Neural cell (in vitro differentiated cells): ENCODE data around the gene KCNK13. TPM values are rescaled to one million over a fixed set of nuclear protein-coding genes. Genes with fewer than 3 reads are reported as not detected.

Source experiments
- H2AFZ ChIP-seq: fragments of 200-600, 300-800 bp; sonication (generic), shearing (Covaris generic); 2 replicates; pipeline ENCODE4 v1.6.0; 2014; ENCODE audit warnings: low read depth, mild to moderate bottlenecking, antibody characterized with exemption, low read length, moderate library complexity
- H3F3A ChIP-seq: fragments of 200-600 bp; shearing (Covaris generic); 2 replicates; pipeline ENCODE4 v1.6.1; 2016; ENCODE audit warnings: mild to moderate bottlenecking, moderate library complexity, mixed read lengths, antibody characterized with exemption, low read length; ENCODE audit not compliant: insufficient read depth, poor library complexity, severe bottlenecking
- H3K27ac ChIP-seq: fragments of 200-600, 300-800 bp; sonication (generic), shearing (Covaris generic); 2 replicates; pipeline ENCODE4 v1.5.1; 2014; ENCODE audit warnings: mild to moderate bottlenecking, low read length, moderate library complexity
- H3K27me3 ChIP-seq: fragments of 300-800, 200-600 bp; sonication (generic), shearing (Covaris generic); 2 replicates; pipeline ENCODE4 v1.6.0; 2014; ENCODE audit warnings: mild to moderate bottlenecking, low read depth, low read length, moderate library complexity; ENCODE audit not compliant: insufficient read depth
- H3K36me3 ChIP-seq: fragments of 300-800, 200-600 bp; sonication (generic), shearing (Covaris generic); 2 replicates; pipeline ENCODE4 v1.5.1; 2014; ENCODE audit warnings: mild to moderate bottlenecking, antibody characterized with exemption, low read length, moderate library complexity; ENCODE audit not compliant: insufficient read depth
- H3K4me2 ChIP-seq: fragments of 300-800, 200-600 bp; sonication (generic), shearing (Covaris generic); 2 replicates; pipeline ENCODE4 v1.6.0; 2014; ENCODE audit warnings: mild to moderate bottlenecking, low read length
- H3K4me3 ChIP-seq: fragments of 300-800, 200-600 bp; sonication (generic), shearing (Covaris generic); 2 replicates; pipeline ENCODE4 v1.5.1; 2014; ENCODE audit warnings: mild to moderate bottlenecking, low read length, moderate library complexity
- H3K79me2 ChIP-seq: fragments of 200-600 bp; shearing (Covaris generic); replicated peaks from 2 replicates; pipeline ENCODE4 v1.6.0; 2014; ENCODE audit warnings: mild to moderate bottlenecking, low read length, moderate library complexity; ENCODE audit not compliant: insufficient read depth
- H3K9ac ChIP-seq: fragments of 300-800, 200-600 bp; sonication (generic), shearing (Covaris generic); 2 replicates; pipeline ENCODE4 v1.6.1; 2016; ENCODE audit warnings: mild to moderate bottlenecking, low read length, mixed read lengths
- H3K9me2 ChIP-seq: fragments of 200-600 bp; shearing (Covaris generic); 2 replicates; pipeline ENCODE4 v1.6.1; 2016; ENCODE audit warnings: mild to moderate bottlenecking, low read length, mixed read lengths; ENCODE audit not compliant: insufficient read depth
- H3K9me3 ChIP-seq: fragments of 200-600, 300-800 bp; sonication (generic), shearing (Covaris generic); 2 replicates; pipeline ENCODE4 v1.6.1; 2016; ENCODE audit warnings: mild to moderate bottlenecking, mixed run types, low read length, moderate library complexity, mixed read lengths
- H4K20me1 ChIP-seq: fragments of 200-600 bp; shearing (Covaris generic); 2 replicates; pipeline ENCODE4 v1.6.1; 2016; ENCODE audit warnings: mild to moderate bottlenecking, mixed run types; ENCODE audit not compliant: insufficient read depth
- CTCF ChIP-seq: fragments of 450-650 bp; IDR thresholded peaks from 2 replicates; pipeline ENCODE4 v1.5.1; 2014; ENCODE audit warnings: antibody characterized with exemption, mild to moderate bottlenecking, moderate library complexity; ENCODE audit not compliant: poor library complexity, severe bottlenecking
- EP300 ChIP-seq: fragments of 450-650 bp; conservative IDR thresholded peaks from 2 replicates; pipeline ENCODE4 v1.6.1; 2014; ENCODE audit warnings: antibody characterized with exemption, mild to moderate bottlenecking, moderate library complexity; ENCODE audit not compliant: poor library complexity, severe bottlenecking
- EZH2 ChIP-seq: fragments of 200-600, 300-800 bp; shearing (Covaris generic), sonication (generic); IDR thresholded peaks from 2 replicates; pipeline ENCODE4 v1.6.1; 2014; ENCODE audit warnings: antibody characterized with exemption, low read length, borderline replicate concordance, mild to moderate bottlenecking; ENCODE audit not compliant: insufficient read depth, poor library complexity, severe bottlenecking
- MXI1 ChIP-seq: fragments of 450-650 bp; conservative IDR thresholded peaks from 2 replicates; pipeline ENCODE4 v1.6.1; 2014; ENCODE audit warnings: antibody characterized with exemption, mild to moderate bottlenecking; ENCODE audit not compliant: poor library complexity, severe bottlenecking
- POLR2AphosphoS5 ChIP-seq: IDR thresholded peaks from 2 replicates; pipeline ENCODE4 v1.6.1; 2012
- RAD21 ChIP-seq: fragments of 450-650 bp; conservative IDR thresholded peaks from 2 replicates; pipeline ENCODE4 v1.6.1; 2014; ENCODE audit warnings: antibody characterized with exemption, mild to moderate bottlenecking, moderate library complexity
- REST ChIP-seq: IDR thresholded peaks from 2 replicates; pipeline ENCODE4 v1.6.1; 2012; ENCODE audit warnings: borderline replicate concordance
- SMC3 ChIP-seq: fragments of 450-650 bp; conservative IDR thresholded peaks from 2 replicates; pipeline ENCODE4 v1.6.1; 2014; ENCODE audit warnings: antibody characterized with exemption, mild to moderate bottlenecking, moderate library complexity; ENCODE audit not compliant: poor library complexity
- TAF1 ChIP-seq: IDR thresholded peaks from 2 replicates; pipeline ENCODE4 v1.6.1; 2012; ENCODE audit warnings: low read depth
- polyA plus RNA-seq: library from polyadenylated mRNA; depleted of rRNA; stranded (reverse); fragments of >200 nt; gene quantifications from 2 replicates; pipeline ENCODE4 v1.2.3, GENCODE V29; 2014

The KCNK13 gene
- polyA plus RNA-seq, 1 donor from 2014 or later: 0.11 TPM

GRCh38 chr14:90091393-90091792, 29.6 kb downstream of the KCNK13 start:
- Histone ChIP-seq H3F3A (no peaks in the 10 kb centered on the region), H3K27me3 (no peaks in the 10 kb centered on the region), H3K9ac (no peak overlapping the region), H3K79me2 (no peaks in the 10 kb centered on the region), H3K9me3 (no peaks in the 10 kb centered on the region), H2AFZ (no peak overlapping the region), H3K4me2 (no peak overlapping the region), H4K20me1 (no peaks in the 10 kb centered on the region), H3K9me2 (no peaks in the 10 kb centered on the region), H3K4me3 (no peak overlapping the region), H3K36me3 (no peaks in the 10 kb centered on the region), H3K27ac (no peak overlapping the region)
- TF ChIP-seq TAF1 (no peak), EZH2 (no peak), REST (no peak), CTCF (no peak), MXI1 (no peak), EP300 (no peak), SMC3 (no peak), RAD21 (no peak), POLR2AphosphoS5 (no peak)

GRCh38 chr14:90093942-90094595, 32.3 kb downstream of the KCNK13 start:
- H3F3A ChIP-seq: no peaks in the 10 kb centered on the region
- no peaks in the 10 kb centered on the region for H3K27me3 ChIP-seq
- H3K4me3 ChIP-seq: no peak overlapping the region
- no peaks in the 10 kb centered on the region for H4K20me1 ChIP-seq
- no peak overlapping the region for H3K9ac ChIP-seq
- H2AFZ ChIP-seq: no peak overlapping the region
- H3K4me2 ChIP-seq: no peak overlapping the region
- H3K36me3 ChIP-seq: no peaks in the 10 kb centered on the region
- H3K79me2 ChIP-seq: no peaks in the 10 kb centered on the region
- no peak for TF ChIP-seq TAF1
- TF ChIP-seq RAD21: no peak
- TF ChIP-seq POLR2AphosphoS5: no peak
- TF ChIP-seq EP300: no peak
- no peak for TF ChIP-seq CTCF
- no peak for TF ChIP-seq EZH2
- TF ChIP-seq REST: no peak
- TF ChIP-seq MXI1: no peak
- no peak for TF ChIP-seq SMC3
- no peak overlapping the region for H3K27ac ChIP-seq
- H3K9me2 ChIP-seq: no peaks in the 10 kb centered on the region
- H3K9me3 ChIP-seq: no peaks in the 10 kb centered on the region
